ENCODE data around the gene SNX10. TPM values are rescaled to one million over a fixed set of nuclear protein-coding genes. Genes with fewer than 3 reads are reported as not detected.

The SNX10 gene
- total and polyA plus RNA-seq, 2 of the 4 experiments (the other 2 are of a cell fraction), result not detected

DNA sequence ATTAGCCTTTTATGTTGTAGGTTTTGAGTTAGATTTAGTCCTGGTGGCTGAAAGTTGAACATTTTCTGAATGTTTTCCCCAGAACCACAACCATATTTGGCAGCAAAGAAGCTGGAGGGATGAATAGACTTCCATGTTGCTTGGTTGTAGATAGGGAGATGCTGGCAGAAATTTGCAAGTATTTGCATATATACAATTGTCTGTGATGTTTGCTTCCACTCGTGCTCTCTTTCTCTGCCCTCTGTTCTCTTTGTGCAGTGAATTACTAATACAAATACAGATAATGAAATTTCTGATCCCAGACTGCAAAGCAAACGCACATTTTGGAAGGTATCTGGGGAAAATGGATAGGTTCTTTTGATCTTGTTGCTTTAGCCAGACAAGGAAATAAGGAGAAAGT lies 96.1 kb downstream of the SNX10 start:
- H3K56ac ChIP-seq (ENCODE audit: extremely low read depth, insufficient read depth, low read length), result no peak overlapping the region
- no peak overlapping the region for H3K27ac ChIP-seq (ENCODE audit: insufficient read depth, low read length)
- ChIA-PET POLR2A (ENCODE audit: unreplicated experiment) (no interaction called here), CTCF (interaction anchor here (0.5 kb wide), 1 partner anchor 108 kb away, joined by 3 read pairs; no protein-coding TSS in a partner anchor)
- no peak overlapping the region for H3K4ac ChIP-seq (ENCODE audit: low read depth, low read length)
- no peak for TF ChIP-seq RCOR1 (IDR thresholded peaks at IDR 0.05; ENCODE audit: insufficient replicate concordance, low read length)
- TF ChIP-seq CHD1 (IDR thresholded peaks at IDR 0.05; ENCODE audit: low read depth, low read length), result no peak
- TF ChIP-seq POLR2A (IDR thresholded peaks at IDR 0.05; ENCODE audit: low read depth, low read length), result no peak
- TF ChIP-seq NFE2L2 (IDR thresholded peaks at IDR 0.05; ENCODE audit: low read depth, low read length), result no peak
- no peak for TF ChIP-seq BHLHE40 (IDR thresholded peaks at IDR 0.05; ENCODE audit: low read depth, low read length)
- no peak for TF ChIP-seq CEBPB (IDR thresholded peaks at IDR 0.05; ENCODE audit: low read depth, low read length)
- TF ChIP-seq, protein P1, sequence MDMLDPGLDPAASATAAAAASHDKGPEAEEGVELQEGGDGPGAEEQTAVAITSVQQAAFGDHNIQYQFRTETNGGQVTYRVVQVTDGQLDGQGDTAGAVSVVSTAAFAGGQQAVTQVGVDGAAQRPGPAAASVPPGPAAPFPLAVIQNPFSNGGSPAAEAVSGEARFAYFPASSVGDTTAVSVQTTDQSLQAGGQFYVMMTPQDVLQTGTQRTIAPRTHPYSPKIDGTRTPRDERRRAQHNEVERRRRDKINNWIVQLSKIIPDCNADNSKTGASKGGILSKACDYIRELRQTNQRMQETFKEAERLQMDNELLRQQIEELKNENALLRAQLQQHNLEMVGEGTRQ (IDR thresholded peaks at IDR 0.05; ENCODE audit: low read depth, low read length), result no peak
- no peak for TF ChIP-seq SMC3 (IDR thresholded peaks at IDR 0.05; ENCODE audit: low read depth, low read length)
- TF ChIP-seq MAZ (IDR thresholded peaks at IDR 0.05; ENCODE audit: borderline replicate concordance, low read depth, low read length), result no peak
- TF ChIP-seq FOS (IDR thresholded peaks at IDR 0.05; ENCODE audit: low read depth, low read length), result no peak
- TF ChIP-seq RFX5 (IDR thresholded peaks at IDR 0.05; ENCODE audit: low read depth, low read length), result no peak
- TF ChIP-seq MXI1 (IDR thresholded peaks at IDR 0.05; ENCODE audit: borderline replicate concordance, low read depth, low read length), result no peak
- TF ChIP-seq, protein P2, sequence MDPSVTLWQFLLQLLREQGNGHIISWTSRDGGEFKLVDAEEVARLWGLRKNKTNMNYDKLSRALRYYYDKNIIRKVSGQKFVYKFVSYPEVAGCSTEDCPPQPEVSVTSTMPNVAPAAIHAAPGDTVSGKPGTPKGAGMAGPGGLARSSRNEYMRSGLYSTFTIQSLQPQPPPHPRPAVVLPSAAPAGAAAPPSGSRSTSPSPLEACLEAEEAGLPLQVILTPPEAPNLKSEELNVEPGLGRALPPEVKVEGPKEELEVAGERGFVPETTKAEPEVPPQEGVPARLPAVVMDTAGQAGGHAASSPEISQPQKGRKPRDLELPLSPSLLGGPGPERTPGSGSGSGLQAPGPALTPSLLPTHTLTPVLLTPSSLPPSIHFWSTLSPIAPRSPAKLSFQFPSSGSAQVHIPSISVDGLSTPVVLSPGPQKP (IDR thresholded peaks at IDR 0.05; ENCODE audit: borderline replicate concordance, low read depth, low read length), result no peak
- no peak for TF ChIP-seq MAFK (IDR thresholded peaks at IDR 0.05; ENCODE audit: low read depth, low read length)
- TF ChIP-seq, protein P3, sequence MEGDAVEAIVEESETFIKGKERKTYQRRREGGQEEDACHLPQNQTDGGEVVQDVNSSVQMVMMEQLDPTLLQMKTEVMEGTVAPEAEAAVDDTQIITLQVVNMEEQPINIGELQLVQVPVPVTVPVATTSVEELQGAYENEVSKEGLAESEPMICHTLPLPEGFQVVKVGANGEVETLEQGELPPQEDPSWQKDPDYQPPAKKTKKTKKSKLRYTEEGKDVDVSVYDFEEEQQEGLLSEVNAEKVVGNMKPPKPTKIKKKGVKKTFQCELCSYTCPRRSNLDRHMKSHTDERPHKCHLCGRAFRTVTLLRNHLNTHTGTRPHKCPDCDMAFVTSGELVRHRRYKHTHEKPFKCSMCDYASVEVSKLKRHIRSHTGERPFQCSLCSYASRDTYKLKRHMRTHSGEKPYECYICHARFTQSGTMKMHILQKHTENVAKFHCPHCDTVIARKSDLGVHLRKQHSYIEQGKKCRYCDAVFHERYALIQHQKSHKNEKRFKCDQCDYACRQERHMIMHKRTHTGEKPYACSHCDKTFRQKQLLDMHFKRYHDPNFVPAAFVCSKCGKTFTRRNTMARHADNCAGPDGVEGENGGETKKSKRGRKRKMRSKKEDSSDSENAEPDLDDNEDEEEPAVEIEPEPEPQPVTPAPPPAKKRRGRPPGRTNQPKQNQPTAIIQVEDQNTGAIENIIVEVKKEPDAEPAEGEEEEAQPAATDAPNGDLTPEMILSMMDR (conservative IDR thresholded peaks at IDR 0.05; ENCODE audit: low read depth, low read length), result no peak
- intact Hi-C loops (cut with micrococcal nuclease) (no loop called here), in situ Hi-C loops (cut with MboI; ENCODE audit: low sequenced_read_pairs) (no loop called here), dilution Hi-C loops (cut with HindIII; ENCODE audit: low sequenced_read_pairs, unreplicated experiment) (no loop called here)
- H2AK9ac ChIP-seq (replicated peaks; ENCODE audit: low read depth, low read length, poor library complexity), result no peak overlapping the region
- DNase-seq, result no peak
- no peak overlapping the region for H3K14ac ChIP-seq (replicated peaks; ENCODE audit: low read depth, low read length)
- no peak overlapping the region for H3K4me3 ChIP-seq (ENCODE audit: insufficient read depth, low read depth, low read length)
- no peak overlapping the region for H4K5ac ChIP-seq (ENCODE audit: low read depth, low read length)
- H2BK5ac ChIP-seq (ENCODE audit: low read depth, low read length, poor library complexity, severe bottlenecking), result no peak overlapping the region
- peaks cover 5% of the 10 kb centered on the region for H3K27me3 ChIP-seq (ENCODE audit: control insufficient read depth, insufficient read depth, low read length)
- no peaks in the 10 kb centered on the region for H3K4me1 ChIP-seq (ENCODE audit: control insufficient read depth, insufficient read depth, low read length)
- H3K23ac ChIP-seq (ENCODE audit: low read depth, low read length), result no peak overlapping the region
- no peaks in the 10 kb centered on the region for H3K9me3 ChIP-seq (ENCODE audit: control insufficient read depth, insufficient read depth, low read length)
- no peak overlapping the region for H2AK5ac ChIP-seq (ENCODE audit: low read depth, low read length)
- H3K9ac ChIP-seq (ENCODE audit: low read depth, low read length), result no peak overlapping the region
- H2BK20ac ChIP-seq (ENCODE audit: low read depth, low read length), result no peak overlapping the region
- H4K8ac ChIP-seq (ENCODE audit: low read depth in 2 of 2, low read length in 2 of 2), result no peak overlapping the region
- no peak overlapping the region for H3K4me2 ChIP-seq (ENCODE audit: low read depth, low read length)
- H4K20me1 ChIP-seq (ENCODE audit: insufficient read depth, low read length), result no peaks in the 10 kb centered on the region
- no peaks in the 10 kb centered on the region for H3K79me1 ChIP-seq (ENCODE audit: low read depth in 1 of 2, low read length in 2 of 2)
- WGBS, 2 experiments (ENCODE audit: extremely low coverage in 2 of 2, insufficient read length in 1 of 2), result no CpG with 5 or more reads among the region's 2 CpGs
- H3K9me1 ChIP-seq (ENCODE audit: insufficient read depth, low read length), result no peaks in the 10 kb centered on the region
- H3K36me3 ChIP-seq (ENCODE audit: control insufficient read depth, insufficient read depth, low read length), result no peaks in the 10 kb centered on the region
- H4K91ac ChIP-seq (ENCODE audit: insufficient read depth, low read depth, low read length), result no peak overlapping the region
- H2BK120ac ChIP-seq (ENCODE audit: low read depth, low read length), result no peak overlapping the region
- ATAC-seq (ENCODE audit: low read depth), result no peak
- no peak overlapping the region for H2BK15ac ChIP-seq (ENCODE audit: low read depth, low read length)
- BruUV-seq (replicated peaks), result no TSS peak
- no peak overlapping the region for H2AFZ ChIP-seq (replicated peaks; ENCODE audit: low read length, poor library complexity)
- H3K18ac ChIP-seq (ENCODE audit: low read depth, low read length), result no peak overlapping the region

Measured in IMR-90 (cell line).